ENCODE data around the gene LMAN2L.

Gene LMAN2L

GRCh38 chr2:96701636-96702035, 38.2 kb downstream of the LMAN2L start:
- TF ChIP-seq, protein P1, sequence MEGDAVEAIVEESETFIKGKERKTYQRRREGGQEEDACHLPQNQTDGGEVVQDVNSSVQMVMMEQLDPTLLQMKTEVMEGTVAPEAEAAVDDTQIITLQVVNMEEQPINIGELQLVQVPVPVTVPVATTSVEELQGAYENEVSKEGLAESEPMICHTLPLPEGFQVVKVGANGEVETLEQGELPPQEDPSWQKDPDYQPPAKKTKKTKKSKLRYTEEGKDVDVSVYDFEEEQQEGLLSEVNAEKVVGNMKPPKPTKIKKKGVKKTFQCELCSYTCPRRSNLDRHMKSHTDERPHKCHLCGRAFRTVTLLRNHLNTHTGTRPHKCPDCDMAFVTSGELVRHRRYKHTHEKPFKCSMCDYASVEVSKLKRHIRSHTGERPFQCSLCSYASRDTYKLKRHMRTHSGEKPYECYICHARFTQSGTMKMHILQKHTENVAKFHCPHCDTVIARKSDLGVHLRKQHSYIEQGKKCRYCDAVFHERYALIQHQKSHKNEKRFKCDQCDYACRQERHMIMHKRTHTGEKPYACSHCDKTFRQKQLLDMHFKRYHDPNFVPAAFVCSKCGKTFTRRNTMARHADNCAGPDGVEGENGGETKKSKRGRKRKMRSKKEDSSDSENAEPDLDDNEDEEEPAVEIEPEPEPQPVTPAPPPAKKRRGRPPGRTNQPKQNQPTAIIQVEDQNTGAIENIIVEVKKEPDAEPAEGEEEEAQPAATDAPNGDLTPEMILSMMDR (conservative IDR thresholded peaks at IDR 0.05) = no peak
- no peak overlapping the region for H3K27ac ChIP-seq

DNA sequence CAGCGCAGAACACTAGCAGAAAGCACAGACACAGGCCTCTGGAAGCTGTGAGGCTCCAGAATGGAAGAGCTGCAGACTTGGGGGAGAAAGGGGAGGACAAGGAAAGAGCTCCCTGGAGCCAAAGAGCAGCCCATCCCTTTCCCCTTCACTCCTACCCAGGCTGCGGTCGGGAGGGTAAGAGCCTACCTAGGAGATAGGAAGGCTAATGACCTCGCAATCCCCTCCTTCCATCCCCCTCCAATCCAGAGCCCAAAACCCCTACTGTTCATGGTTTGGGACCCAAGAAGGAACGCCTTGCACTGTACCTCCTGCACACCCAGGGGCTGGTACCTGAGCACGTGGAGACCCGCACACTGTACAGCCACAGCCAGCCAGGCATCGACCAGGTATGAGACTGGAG, 39.8 kb downstream of the LMAN2L start:
- H3K27ac ChIP-seq = no peak overlapping the region
- TF ChIP-seq, protein P1 (conservative IDR thresholded peaks at IDR 0.05) = no peak

- TF ChIP-seq, protein P1 (conservative IDR thresholded peaks at IDR 0.05) = no peak
- H3K27ac ChIP-seq = no peak overlapping the region
These were observed 40.2 kb downstream of the LMAN2L start for GRCh38 chr2:96699621-96700020.

DNA sequence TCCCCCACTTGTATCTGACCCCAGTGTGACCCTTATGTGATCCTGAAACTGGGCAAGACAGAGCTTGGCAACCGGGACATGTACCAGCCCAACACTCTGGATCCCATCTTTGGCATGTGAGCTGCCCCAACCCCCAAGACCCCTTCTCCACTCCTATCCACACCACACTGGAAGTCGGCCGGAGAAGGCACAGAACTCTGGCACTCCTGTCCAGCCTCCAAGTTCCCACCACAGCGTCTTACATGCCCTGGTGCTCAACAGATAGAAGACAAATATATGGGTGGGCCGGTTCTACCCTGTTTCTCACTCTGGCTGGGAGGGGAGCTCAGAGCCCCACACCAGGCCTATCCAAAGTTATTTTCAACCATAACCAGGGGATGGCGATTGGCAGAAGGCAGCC, 40.8 kb downstream of the LMAN2L start:
- TF ChIP-seq, protein P1 (conservative IDR thresholded peaks at IDR 0.05) = no peak
- H3K27ac ChIP-seq = no peak overlapping the region

DNA sequence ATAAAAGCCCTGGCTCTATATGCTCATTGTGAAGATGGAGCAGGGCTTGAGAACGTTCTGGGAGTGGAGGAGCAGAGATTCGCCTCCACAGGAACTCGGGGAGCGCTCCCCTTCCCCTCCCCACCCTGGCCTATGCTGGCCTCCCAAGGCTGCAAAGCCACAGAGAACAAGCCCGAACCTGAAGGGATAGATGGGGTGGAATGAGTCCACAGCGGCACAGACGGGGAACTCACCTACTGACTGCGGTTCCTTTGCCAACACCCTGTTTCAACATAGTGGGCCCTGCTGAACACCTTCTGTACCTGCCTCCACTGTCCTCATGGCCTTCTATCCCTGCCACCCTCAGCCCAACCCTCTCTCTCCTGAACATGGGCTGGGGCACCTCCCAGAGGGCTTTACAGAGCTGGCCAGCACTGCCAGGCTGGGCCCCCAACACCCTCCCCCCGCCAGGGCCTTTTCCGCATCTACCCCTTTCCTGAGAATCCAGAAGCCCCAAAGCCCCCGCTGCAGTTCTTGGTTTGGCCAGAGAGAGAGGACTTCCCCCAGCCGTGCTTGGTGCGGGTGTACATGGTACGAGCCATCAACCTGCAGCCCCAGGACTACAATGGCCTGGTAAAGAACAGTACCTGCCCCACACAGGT, 41.5 kb downstream of the LMAN2L start:
- H3K27ac ChIP-seq = no peak overlapping the region
- TF ChIP-seq, protein P1 (conservative IDR thresholded peaks at IDR 0.05) = no peak

GRCh38 chr2:96697476-96697875, 42.4 kb downstream of the LMAN2L start:
- TF ChIP-seq, protein P1 (conservative IDR thresholded peaks at IDR 0.05) = no peak
- no peak overlapping the region for H3K27ac ChIP-seq

GRCh38 chr2:96695602-96696001, 44.3 kb downstream of the LMAN2L start:
- TF ChIP-seq, protein P1 (conservative IDR thresholded peaks at IDR 0.05) = no peak
- H3K27ac ChIP-seq = no peak overlapping the region
